AML-193 (cell line): ENCODE measurements around the gene OAS1.
"Not testable (repeated sequence)": the region's sequence is repeated elsewhere in the genome, so short reads cannot be mapped to it uniquely, and the experiment has no call there.

Source experiments
- DNase-seq, 2 experiments: peaks; one replicate each; lab custom pipeline; 2025; lab: John Stamatoyannopoulos, UW

The OAS1 gene

GRCh38 chr12:112900298-112901145, 6.2 kb upstream of the OAS1 start:
- DNase-seq: peak; percentile 53 to 62

DNA sequence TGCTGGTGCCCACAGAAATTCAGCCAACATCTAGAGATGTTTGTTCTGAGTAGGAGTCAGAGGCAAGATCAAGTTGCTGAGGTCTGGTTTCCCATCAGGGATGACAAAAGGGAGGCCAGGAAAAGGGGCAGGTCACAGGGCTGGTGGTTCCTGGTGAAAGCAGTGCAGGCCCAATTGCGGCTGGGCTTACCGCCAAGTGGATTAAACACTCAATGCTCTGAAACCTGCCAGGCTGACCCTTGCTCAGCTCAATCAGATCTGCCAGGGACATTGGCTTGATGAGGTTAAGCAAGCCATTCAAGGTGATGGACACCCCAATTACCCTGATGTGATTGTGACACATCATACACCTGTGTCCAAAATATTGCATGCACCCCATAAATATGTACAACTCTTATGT, 5.5 kb upstream of the OAS1 start:
- DNase-seq: no peak

GRCh38 chr12:112904571-112904970, 2.2 kb upstream of the OAS1 start:
- DNase-seq: no peak

DNA sequence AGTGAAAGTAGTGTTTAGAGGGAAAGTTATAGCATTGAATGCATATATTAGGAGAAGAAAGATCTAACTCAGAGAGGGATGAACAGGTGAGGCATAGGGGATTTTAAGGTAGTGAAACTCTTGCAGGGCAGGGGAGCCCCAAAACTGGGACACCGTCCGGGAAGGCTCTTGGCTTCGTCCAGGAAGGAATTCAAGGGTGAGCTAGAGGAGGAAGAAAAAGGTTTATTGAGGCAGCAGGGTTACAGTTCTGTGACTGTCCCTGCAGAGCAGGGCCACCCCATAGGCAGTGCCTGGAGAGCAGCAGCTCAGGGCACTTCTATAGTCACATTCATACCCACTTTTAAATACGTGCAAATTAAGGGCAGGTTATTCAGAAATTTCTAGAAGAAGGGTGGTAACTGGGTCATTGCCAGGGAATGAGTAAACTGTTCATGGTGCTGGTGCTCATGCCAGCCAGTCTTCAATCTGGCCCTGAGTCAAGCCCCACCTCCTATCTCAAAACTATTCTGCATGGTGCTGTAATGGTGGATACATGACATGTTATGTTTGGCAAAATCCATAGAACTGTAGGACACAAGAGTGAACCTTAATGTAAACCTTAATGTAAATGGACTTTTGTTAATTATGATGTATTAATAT, 1.2 kb upstream of the OAS1 start:
- no peak for DNase-seq

DNA sequence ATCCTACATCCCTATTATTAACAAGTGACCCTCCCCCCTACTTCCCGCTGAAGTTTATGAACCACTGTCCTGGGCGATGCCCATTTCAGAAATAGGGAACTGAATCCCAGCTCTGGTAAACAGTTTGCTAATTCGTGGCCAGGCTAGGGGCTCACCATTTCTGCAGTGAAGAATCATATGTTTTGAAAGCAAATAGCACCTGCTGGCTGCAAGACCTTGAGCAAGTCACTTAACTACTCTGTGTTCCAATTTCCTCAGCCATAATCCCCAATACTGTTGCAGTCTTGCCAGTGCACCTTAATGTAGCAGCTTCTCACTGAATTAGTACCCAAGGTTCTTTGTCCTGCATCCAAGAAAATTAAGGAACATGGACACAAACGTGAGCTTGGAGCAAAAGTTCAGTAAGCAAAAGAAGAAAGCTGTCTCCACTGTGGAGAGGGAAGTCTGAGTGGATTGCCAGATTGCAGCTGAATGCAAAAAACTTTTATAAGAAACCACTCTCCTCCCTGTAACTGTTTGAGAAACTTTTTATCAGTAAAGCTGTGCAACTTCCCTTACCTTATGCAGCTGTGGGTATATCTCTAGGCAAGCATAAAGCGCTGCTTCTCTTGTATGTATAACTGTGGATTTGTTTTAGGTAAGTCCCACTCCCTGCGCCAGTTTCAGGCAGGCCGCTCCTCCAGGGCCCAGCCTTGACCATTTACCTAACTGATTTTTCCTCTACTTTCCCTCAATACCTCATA, 824 bp downstream of the OAS1 start:
- peak; percentile 28 to 32 for DNase-seq

GRCh38 chr12:112908548-112908947, 1.8 kb downstream of the OAS1 start:
- no peak for DNase-seq

DNA sequence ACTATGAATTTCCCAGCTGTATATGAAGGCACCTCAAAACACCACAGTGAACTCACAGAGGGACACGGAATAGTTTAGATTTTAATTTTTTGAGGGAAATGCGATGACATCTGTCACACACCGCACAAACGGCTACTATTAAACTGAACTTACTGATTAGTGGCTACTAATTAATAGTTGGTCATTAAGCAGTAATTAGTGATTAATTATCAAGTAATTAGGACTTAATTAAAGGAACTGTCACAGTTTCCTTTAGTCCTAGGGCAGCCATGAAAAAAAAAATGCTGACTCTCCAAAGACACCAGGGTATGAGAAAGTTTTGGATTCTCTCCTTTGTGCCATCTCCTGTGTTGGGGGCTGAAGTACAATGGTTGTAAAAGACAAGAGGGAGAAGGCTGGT, 2.9 kb downstream of the OAS1 start:
- DNase-seq: no peak

GRCh38 chr12:112913038-112913688, 6.4 kb downstream of the OAS1 start:
- no peak for DNase-seq

DNA sequence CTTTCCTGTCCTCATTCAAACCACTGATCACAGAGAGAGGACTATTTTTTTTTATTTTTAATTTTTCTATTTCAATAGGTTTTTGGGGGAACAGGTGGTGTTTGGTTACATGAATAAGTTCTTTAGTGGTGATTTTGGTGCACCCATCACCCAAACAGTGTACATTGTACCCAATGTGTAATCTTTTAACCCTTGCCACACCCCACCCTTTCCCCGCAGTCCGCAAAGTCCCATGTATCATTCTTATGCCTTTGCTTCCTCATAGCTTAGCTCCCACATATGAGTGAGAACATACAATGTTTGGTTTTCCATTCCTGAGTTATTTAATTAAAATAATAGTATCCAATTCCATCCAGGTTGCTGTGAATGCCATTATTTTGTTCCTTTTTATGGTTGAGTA, 7.1 kb downstream of the OAS1 start:
- not testable (repeated sequence) for DNase-seq

- no peak for DNase-seq
These were observed 9.5 kb downstream of the OAS1 start for GRCh38 chr12:112916270-112916669.

DNA sequence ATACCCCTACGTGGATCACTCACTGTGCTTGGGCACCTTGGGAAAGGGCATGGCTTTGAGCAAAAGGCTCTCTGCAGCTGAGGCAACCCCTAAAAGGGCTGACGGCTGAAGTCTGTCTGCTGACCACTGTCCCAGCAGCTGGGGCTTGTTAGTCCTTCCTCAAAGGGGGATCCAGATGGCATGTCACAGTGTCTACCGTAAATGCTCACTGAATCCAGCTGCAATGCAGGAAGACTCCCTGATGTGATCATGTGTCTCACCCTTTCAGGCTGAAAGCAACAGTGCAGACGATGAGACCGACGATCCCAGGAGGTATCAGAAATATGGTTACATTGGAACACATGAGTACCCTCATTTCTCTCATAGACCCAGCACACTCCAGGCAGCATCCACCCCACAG, 12.4 kb downstream of the OAS1 start:
- DNase-seq: no peak

GRCh38 chr12:112924986-112925385, 18.2 kb downstream of the OAS1 start:
- no peak for DNase-seq

DNA sequence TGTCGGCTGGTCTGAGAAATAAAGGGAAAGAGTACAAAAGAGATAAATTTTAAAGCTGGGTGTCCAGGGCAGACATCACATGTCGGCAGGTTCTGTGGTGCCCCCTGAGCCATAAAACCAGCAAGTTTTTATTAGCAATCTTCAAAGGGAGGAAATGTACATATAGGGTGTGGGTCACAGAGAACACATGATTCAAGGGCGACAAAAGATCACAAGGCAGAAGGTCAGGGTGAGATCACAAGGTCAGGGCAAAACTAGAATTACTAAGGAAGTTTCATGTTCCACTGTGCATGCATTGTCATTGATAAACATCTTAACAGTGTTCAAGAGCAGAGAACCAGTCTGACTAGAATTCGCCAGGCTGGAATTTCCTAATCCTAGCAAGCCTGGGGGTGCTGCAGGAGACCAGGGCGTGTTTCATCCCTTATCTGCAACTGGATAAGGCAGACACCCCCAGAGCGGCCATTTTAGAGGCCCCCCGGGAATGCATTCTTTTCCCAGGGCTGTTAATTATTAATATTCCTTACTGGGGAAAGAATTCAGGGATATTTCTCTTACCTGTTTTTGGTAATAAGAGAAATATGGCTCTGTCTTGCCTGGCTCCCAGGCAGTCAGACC, 19.8 kb downstream of the OAS1 start:
- DNase-seq: not testable (repeated sequence)

- DNase-seq: no peak
These were observed 20.7 kb downstream of the OAS1 start for GRCh38 chr12:112927475-112927874.

- DNase-seq: no peak
These were observed 21.2 kb downstream of the OAS1 start for GRCh38 chr12:112927925-112928324.

- DNase-seq: no peak
These were observed 22.2 kb downstream of the OAS1 start for GRCh38 chr12:112928978-112929377.

GRCh38 chr12:112929715-112930114, 23.0 kb downstream of the OAS1 start:
- DNase-seq: no peak

- no peak for DNase-seq
These were observed 23.6 kb downstream of the OAS1 start for GRCh38 chr12:112930350-112930749.

DNA sequence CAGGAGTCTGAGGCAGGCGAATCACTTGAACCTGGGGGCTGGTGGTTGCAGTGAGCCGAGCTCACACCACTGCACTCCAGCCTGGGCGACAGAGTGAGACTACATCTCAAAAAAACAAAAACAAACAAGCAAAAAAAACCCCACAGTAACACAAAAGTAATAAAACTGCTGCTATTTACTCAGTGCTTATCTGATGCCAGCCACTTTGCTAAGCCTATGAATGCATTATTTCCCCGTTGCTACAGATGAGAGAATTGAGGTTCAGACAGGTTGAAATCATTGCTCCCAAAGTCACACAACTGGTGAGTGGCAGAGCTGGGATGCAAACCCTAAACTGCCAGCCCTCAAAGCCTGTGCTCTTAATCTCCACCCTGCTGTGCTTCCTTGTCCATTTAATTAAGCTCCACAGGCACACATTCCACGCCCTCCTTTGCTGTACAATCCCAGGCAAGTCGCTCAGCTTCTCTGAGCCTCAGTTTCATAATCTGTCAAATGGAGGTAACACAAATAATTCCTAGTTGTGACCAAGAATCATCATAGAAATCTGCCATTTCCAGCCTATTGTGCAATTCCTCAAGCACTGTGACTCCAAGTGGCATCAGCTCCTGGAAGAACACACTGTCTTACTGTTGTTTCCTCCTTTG, 25.8 kb downstream of the OAS1 start:
- no peak for DNase-seq

- no peak for DNase-seq
These were observed 26.4 kb downstream of the OAS1 start for GRCh38 chr12:112933129-112933505.

GRCh38 chr12:112936264-112936663, 29.5 kb downstream of the OAS1 start:
- no peak for DNase-seq
